ENCODE measurements around the gene AMOTL2.

The AMOTL2 gene

GRCh38 chr3:134323966-134324962 is 50.0 kb downstream of the AMOTL2 start:
- H3K4me1 ChIP-seq (ENCODE audit: insufficient read depth, low read length, severe bottlenecking): no peaks in the 10 kb centered on the region

GRCh38 chr3:134322286-134322685 is 52.0 kb downstream of the AMOTL2 start:
- no peaks in the 10 kb centered on the region for H3F3A ChIP-seq (ENCODE audit: insufficient read depth, low read length)
- no peaks in the 10 kb centered on the region for H3K36me3 ChIP-seq (ENCODE audit: insufficient read depth, low read length)
- H3K4me1 ChIP-seq (ENCODE audit: insufficient read depth, low read length, severe bottlenecking): no peaks in the 10 kb centered on the region
- TF ChIP-seq CTCF (IDR thresholded peaks at IDR 0.05; ENCODE audit: low read length) (no peak), EZH2 (IDR thresholded peaks at IDR 0.05; ENCODE audit: borderline replicate concordance, low read length) (no peak)
- H3K4me3 ChIP-seq (ENCODE audit: low read depth, low read length, poor library complexity, severe bottlenecking): no peak overlapping the region
- no peak overlapping the region for H3K9ac ChIP-seq (ENCODE audit: low read length)
- H3K9me3 ChIP-seq (ENCODE audit: low read length): no peaks in the 10 kb centered on the region
- 0 out of 2 replicates have a peak, but pooled peaks cover 13% of the 10 kb centered on the region for H3K27me3 ChIP-seq (ENCODE audit: insufficient read depth, low read length)
- H3K79me2 ChIP-seq (ENCODE audit: insufficient read depth, low read length): no peaks in the 10 kb centered on the region
- H3K27ac ChIP-seq (ENCODE audit: low read depth, low read length, poor library complexity, severe bottlenecking): no peak overlapping the region
- no peak overlapping the region for H2AFZ ChIP-seq (ENCODE audit: low read length)
- no peak overlapping the region for H3K4me2 ChIP-seq (ENCODE audit: low read length)
- no peaks in the 10 kb centered on the region for H4K20me1 ChIP-seq (ENCODE audit: insufficient read depth, low read length)
- no peaks in the 10 kb centered on the region for H3K9me2 ChIP-seq (ENCODE audit: low read depth, low read length)

More at GRCh38 chr3:134323966-134324962, 50.0 kb downstream of the AMOTL2 start:
- H2AFZ ChIP-seq (ENCODE audit: low read length): no peak overlapping the region
- no peaks in the 10 kb centered on the region for H3K36me3 ChIP-seq (ENCODE audit: insufficient read depth, low read length)
- TF ChIP-seq EZH2 (IDR thresholded peaks at IDR 0.05; ENCODE audit: borderline replicate concordance, low read length): no peak
- TF ChIP-seq CTCF (IDR thresholded peaks at IDR 0.05; ENCODE audit: low read length): no peak
- H3K4me2 ChIP-seq (ENCODE audit: low read length): no peak overlapping the region
- H3K79me2 ChIP-seq (ENCODE audit: insufficient read depth, low read length): no peaks in the 10 kb centered on the region
- no peak overlapping the region for H3K9ac ChIP-seq (ENCODE audit: low read length)
- H3K9me3 ChIP-seq (ENCODE audit: low read length): no peaks in the 10 kb centered on the region
- 0 out of 2 replicates have a peak, but pooled peaks cover 13% of the 10 kb centered on the region for H3K27me3 ChIP-seq (ENCODE audit: insufficient read depth, low read length)
- H3F3A ChIP-seq (ENCODE audit: insufficient read depth, low read length): no peaks in the 10 kb centered on the region
- no peaks in the 10 kb centered on the region for H3K9me2 ChIP-seq (ENCODE audit: low read depth, low read length)
- no peak overlapping the region for H3K4me3 ChIP-seq (ENCODE audit: low read depth, low read length, poor library complexity, severe bottlenecking)
- H4K20me1 ChIP-seq (ENCODE audit: insufficient read depth, low read length): no peaks in the 10 kb centered on the region
- no peak overlapping the region for H3K27ac ChIP-seq (ENCODE audit: low read depth, low read length, poor library complexity, severe bottlenecking)

- no peaks in the 10 kb centered on the region for H3K4me1 ChIP-seq (ENCODE audit: insufficient read depth, low read length, severe bottlenecking)
- no peaks in the 10 kb centered on the region for H3K9me3 ChIP-seq (ENCODE audit: low read length)
- H4K20me1 ChIP-seq (ENCODE audit: insufficient read depth, low read length): no peaks in the 10 kb centered on the region
- no peak overlapping the region for H2AFZ ChIP-seq (ENCODE audit: low read length)
- no peak overlapping the region for H3K4me3 ChIP-seq (ENCODE audit: low read depth, low read length, poor library complexity, severe bottlenecking)
- TF ChIP-seq CTCF (IDR thresholded peaks at IDR 0.05; ENCODE audit: low read length) (no peak), EZH2 (IDR thresholded peaks at IDR 0.05; ENCODE audit: borderline replicate concordance, low read length) (no peak)
- H3K27me3 ChIP-seq (ENCODE audit: insufficient read depth, low read length): 0 out of 2 replicates have a peak, but pooled peaks cover 9% of the 10 kb centered on the region
- H3K36me3 ChIP-seq (ENCODE audit: insufficient read depth, low read length): no peaks in the 10 kb centered on the region
- no peaks in the 10 kb centered on the region for H3K9me2 ChIP-seq (ENCODE audit: low read depth, low read length)
- H3K79me2 ChIP-seq (ENCODE audit: insufficient read depth, low read length): no peaks in the 10 kb centered on the region
- no peak overlapping the region for H3K4me2 ChIP-seq (ENCODE audit: low read length)
- no peak overlapping the region for H3K27ac ChIP-seq (ENCODE audit: low read depth, low read length, poor library complexity, severe bottlenecking)
- no peaks in the 10 kb centered on the region for H3F3A ChIP-seq (ENCODE audit: insufficient read depth, low read length)
- no peak overlapping the region for H3K9ac ChIP-seq (ENCODE audit: low read length)
Measured at GRCh38 chr3:134320749-134321148, 53.5 kb downstream of the AMOTL2 start.
